Measurements from ENCODE around the gene MAP4K1.

Gene MAP4K1

GRCh38 chr19:38549942-38550341, 67.8 kb downstream of the MAP4K1 start (continued):
- no peak for TF ChIP-seq TSHZ2 (CRISPR knock-in tag; IDR thresholded peaks at IDR 0.05)

- ATAC-seq: no peak
Observed at GRCh38 chr19:38549061-38549460, 68.7 kb downstream of the MAP4K1 start.

GRCh38 chr19:38547421-38547820, 70.3 kb downstream of the MAP4K1 start:
- TF ChIP-seq ARNTL (CRISPR knock-in tag; IDR thresholded peaks at IDR 0.05; ENCODE audit: borderline replicate concordance, low read depth) (no peak), PATZ1 (CRISPR knock-in tag; IDR thresholded peaks at IDR 0.05; ENCODE audit: borderline replicate concordance) (no peak), CSRNP3 (CRISPR knock-in tag; IDR thresholded peaks at IDR 0.05) (no peak), GLIS3 (CRISPR knock-in tag; IDR thresholded peaks at IDR 0.05) (no peak), RARB (CRISPR knock-in tag; IDR thresholded peaks at IDR 0.05) (no peak), BACH2 (CRISPR knock-in tag; IDR thresholded peaks at IDR 0.05; ENCODE audit: borderline replicate concordance) (no peak), SNAI2 (CRISPR knock-in tag; IDR thresholded peaks at IDR 0.05) (no peak), PPARA (CRISPR knock-in tag; IDR thresholded peaks at IDR 0.05; ENCODE audit: borderline replicate concordance) (no peak), CREB5 (CRISPR knock-in tag; IDR thresholded peaks at IDR 0.05; ENCODE audit: low read depth) (no peak), TSHZ2 (CRISPR knock-in tag; IDR thresholded peaks at IDR 0.05) (no peak), ZNF8 (CRISPR knock-in tag; IDR thresholded peaks at IDR 0.05) (no peak)
- no peak for ATAC-seq

More at GRCh38 chr19:38549061-38549460, 68.7 kb downstream of the MAP4K1 start:
- TF ChIP-seq ZC3H10 (CRISPR knock-in tag; IDR thresholded peaks at IDR 0.05) (no peak), GLIS3 (CRISPR knock-in tag; IDR thresholded peaks at IDR 0.05) (no peak), SNAI2 (CRISPR knock-in tag; IDR thresholded peaks at IDR 0.05) (no peak), ZNF565 (CRISPR knock-in tag; conservative IDR thresholded peaks at IDR 0.05; ENCODE audit: low read depth) (no peak), TSHZ2 (CRISPR knock-in tag; IDR thresholded peaks at IDR 0.05) (no peak), RARB (CRISPR knock-in tag; IDR thresholded peaks at IDR 0.05) (no peak), ESRRG (CRISPR knock-in tag; IDR thresholded peaks at IDR 0.05) (no peak), BACH2 (CRISPR knock-in tag; IDR thresholded peaks at IDR 0.05; ENCODE audit: borderline replicate concordance) (no peak), OSR1 (CRISPR knock-in tag; IDR thresholded peaks at IDR 0.05) (no peak), CSRNP3 (CRISPR knock-in tag; IDR thresholded peaks at IDR 0.05) (no peak), ZFP30 (CRISPR knock-in tag; IDR thresholded peaks at IDR 0.05) (no peak)
